Measurements from ENCODE around the gene CLEC16A.

GRCh38 chr16:11093572-11094074, 149.3 kb downstream of the CLEC16A start:
- TF ChIP-seq CTCF (IDR thresholded peaks at IDR 0.05): no peak
- no peak for TF ChIP-seq EZH2 (IDR thresholded peaks at IDR 0.05; ENCODE audit: borderline replicate concordance, insufficient read depth, low read depth, low read length, poor library complexity, severe bottlenecking)
